Neural progenitor cell (in vitro differentiated cells): ENCODE measurements around the gene TBCK. TPM values are rescaled to one million over a fixed set of nuclear protein-coding genes. Genes with fewer than 3 reads are reported as not detected.

Experiments used
- DNase-seq: peaks from one replicate; pipeline ENCODE4 v3.0.0-alpha.2; 2016; ENCODE audit warnings: low spot score
- H2AFZ ChIP-seq: fragments of 200-600 bp; sonication (generic); replicated peaks from 2 replicates; pipeline ENCODE4 v1.6.1; 2016; ENCODE audit warnings: antibody characterized with exemption
- H3F3A ChIP-seq: fragments of 200-600 bp; sonication (generic); 2 replicates; pipeline ENCODE4 v1.6.1; 2016; ENCODE audit warnings: antibody characterized with exemption, low read depth
- H3K27ac ChIP-seq: fragments of 200-600 bp; sonication (generic); 2 replicates; pipeline ENCODE4 v1.5.1; 2016; ENCODE audit warnings: mild to moderate bottlenecking
- H3K27me3 ChIP-seq: fragments of 200-600 bp; sonication (generic); 2 replicates; pipeline ENCODE4 v1.6.1; 2016; ENCODE audit warnings: mild to moderate bottlenecking, moderate library complexity
- H3K36me3 ChIP-seq: fragments of 200-600 bp; sonication (generic); 2 replicates; pipeline ENCODE4 v1.5.1; 2016
- H3K4me1 ChIP-seq: fragments of 200-600 bp; sonication (generic); 2 replicates; pipeline ENCODE4 v1.6.1; 2016; ENCODE audit warnings: mixed run types
- H3K4me2 ChIP-seq: fragments of 200-600 bp; sonication (generic); 2 replicates; pipeline ENCODE4 v1.6.1; 2016
- H3K4me3 ChIP-seq: fragments of 200-600 bp; sonication (generic); 2 replicates; pipeline ENCODE4 v1.5.1; 2016
- H3K79me2 ChIP-seq: fragments of 200-600 bp; sonication (generic); 2 replicates; pipeline ENCODE4 v1.6.1; 2016; ENCODE audit warnings: low read depth
- H3K9ac ChIP-seq: fragments of 200-600 bp; sonication (generic); 2 replicates; pipeline ENCODE4 v1.6.1; 2016
- H3K9me3 ChIP-seq: fragments of 200-600 bp; sonication (generic); 2 replicates; pipeline ENCODE4 v1.5.1; 2016; ENCODE audit warnings: low read depth
- H4K20me1 ChIP-seq: fragments of 200-600 bp; sonication (generic); 2 replicates; pipeline ENCODE4 v1.6.1; 2016; ENCODE audit warnings: low read depth
- H3K27ac Mint-ChIP-seq: 3 replicates; pipeline ENCODE4 v1.8.0; 2021; ENCODE audit warnings: mixed read lengths
- H3K27me3 Mint-ChIP-seq: 2 replicates; pipeline ENCODE4 v1.8.0; 2022; ENCODE audit warnings: low read depth, mild to moderate bottlenecking, inconsistent platforms, moderate library complexity, mixed read lengths; ENCODE audit not compliant: insufficient read depth
- H3K36me3 Mint-ChIP-seq: 3 replicates; pipeline ENCODE4 v1.8.0; 2021; ENCODE audit warnings: mixed read lengths
- H3K4me1 Mint-ChIP-seq: 3 replicates; pipeline ENCODE4 v1.8.0; 2021; ENCODE audit warnings: mixed read lengths
- H3K4me3 Mint-ChIP-seq: 3 replicates; pipeline ENCODE4 v1.8.0; 2021; ENCODE audit warnings: mild to moderate bottlenecking, moderate library complexity, mixed read lengths
- H3K9me3 Mint-ChIP-seq: 3 replicates; pipeline ENCODE4 v1.8.0; 2020; ENCODE audit warnings: mixed read lengths
- EZH2 ChIP-seq: fragments of 200-600 bp; sonication (generic); IDR thresholded peaks from 2 replicates; pipeline ENCODE4 v1.6.1; 2017; ENCODE audit warnings: antibody characterized with exemption, mild to moderate bottlenecking, moderate library complexity
- EZH2phosphoT487 ChIP-seq: fragments of 200-600 bp; sonication (generic); IDR thresholded peaks from 2 replicates; pipeline ENCODE4 v1.6.1; 2017; ENCODE audit warnings: antibody characterized with exemption
- total RNA-seq: library from RNA; depleted of rRNA; stranded (reverse); fragments of >200 nt; gene quantifications from 2 replicates; pipeline ENCODE4 v1.2.3, GENCODE V29; 2015; ENCODE audit warnings: low replicate concordance
- TF ChIP-seq, protein P1 (sequence below): fragments of 200-600 bp; sonication (generic); IDR thresholded peaks from 2 replicates; pipeline ENCODE4 v1.5.1; 2017; ENCODE audit warnings: antibody characterized with exemption, mild to moderate bottlenecking

TBCK gene
- total RNA-seq, 1 donor from 2014 or later = 69.8 TPM

DNA sequence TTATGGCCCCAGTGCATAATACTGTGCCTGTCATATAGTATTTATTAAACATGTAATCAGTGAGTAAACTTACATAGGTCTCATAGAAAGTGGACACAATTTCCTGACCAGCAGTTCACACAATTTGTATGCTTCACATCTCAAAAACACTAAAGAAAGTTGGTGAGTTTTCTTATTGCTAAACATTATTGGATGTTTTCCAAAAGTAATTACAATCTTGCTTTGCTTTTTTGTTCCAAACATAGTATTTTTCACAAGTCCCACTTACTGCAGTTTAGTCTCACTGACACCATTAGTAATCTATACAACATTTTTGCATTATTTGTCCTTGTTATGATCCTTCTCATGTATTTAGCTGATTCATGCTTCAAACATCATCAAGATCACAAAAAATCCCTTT, 132.5 kb downstream of the TBCK start:
- Mint-ChIP-seq H3K36me3 (peaks cover 26% of the 10 kb centered on the region), H3K27ac (no peak overlapping the region)
- no peak overlapping the region for H3K4me2 ChIP-seq

DNA sequence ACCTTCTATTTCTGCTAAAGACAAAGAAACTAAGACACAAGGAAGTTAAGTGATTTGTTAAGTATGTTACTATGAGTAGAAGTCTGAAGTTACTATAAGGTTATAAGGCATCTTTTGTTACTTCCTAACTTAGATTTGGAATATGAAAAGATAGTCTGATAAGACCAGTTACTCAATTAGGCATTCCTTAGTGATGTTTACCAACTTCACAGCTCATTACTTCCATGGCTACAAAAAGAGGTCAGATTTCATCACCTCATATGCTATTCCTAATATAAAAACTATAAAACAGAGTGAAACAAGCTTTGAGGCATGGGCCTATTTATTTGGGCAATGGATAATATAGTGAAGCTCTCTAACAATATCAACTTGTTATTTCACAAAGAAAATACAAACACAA, 143.1 kb downstream of the TBCK start:
- Histone ChIP-seq H3K27ac (no peak overlapping the region), H3K27me3 (no peaks in the 10 kb centered on the region), H4K20me1 (no peaks in the 10 kb centered on the region), H3K4me1 (no peaks in the 10 kb centered on the region), H3K9ac (no peak overlapping the region), H3K4me3 (no peak overlapping the region), H3K36me3 (peaks cover 3% of the 10 kb centered on the region), H3K79me2 (no peaks in the 10 kb centered on the region), H3K9me3 (no peaks in the 10 kb centered on the region), H2AFZ (no peak overlapping the region), H3F3A (no peaks in the 10 kb centered on the region), H3K4me2 (no peak overlapping the region)
- no peaks in the 10 kb centered on the region for H3K27me3 Mint-ChIP-seq
- no peak overlapping the region for H3K4me3 Mint-ChIP-seq
- peaks cover 12% of the 10 kb centered on the region for H3K36me3 Mint-ChIP-seq
- peaks cover 2% of the 10 kb centered on the region for H3K9me3 Mint-ChIP-seq
- TF ChIP-seq, protein P1, sequence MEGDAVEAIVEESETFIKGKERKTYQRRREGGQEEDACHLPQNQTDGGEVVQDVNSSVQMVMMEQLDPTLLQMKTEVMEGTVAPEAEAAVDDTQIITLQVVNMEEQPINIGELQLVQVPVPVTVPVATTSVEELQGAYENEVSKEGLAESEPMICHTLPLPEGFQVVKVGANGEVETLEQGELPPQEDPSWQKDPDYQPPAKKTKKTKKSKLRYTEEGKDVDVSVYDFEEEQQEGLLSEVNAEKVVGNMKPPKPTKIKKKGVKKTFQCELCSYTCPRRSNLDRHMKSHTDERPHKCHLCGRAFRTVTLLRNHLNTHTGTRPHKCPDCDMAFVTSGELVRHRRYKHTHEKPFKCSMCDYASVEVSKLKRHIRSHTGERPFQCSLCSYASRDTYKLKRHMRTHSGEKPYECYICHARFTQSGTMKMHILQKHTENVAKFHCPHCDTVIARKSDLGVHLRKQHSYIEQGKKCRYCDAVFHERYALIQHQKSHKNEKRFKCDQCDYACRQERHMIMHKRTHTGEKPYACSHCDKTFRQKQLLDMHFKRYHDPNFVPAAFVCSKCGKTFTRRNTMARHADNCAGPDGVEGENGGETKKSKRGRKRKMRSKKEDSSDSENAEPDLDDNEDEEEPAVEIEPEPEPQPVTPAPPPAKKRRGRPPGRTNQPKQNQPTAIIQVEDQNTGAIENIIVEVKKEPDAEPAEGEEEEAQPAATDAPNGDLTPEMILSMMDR = no peak
- TF ChIP-seq EZH2 (no peak), EZH2phosphoT487 (no peak)
- no peaks in the 10 kb centered on the region for H3K4me1 Mint-ChIP-seq
- H3K27ac Mint-ChIP-seq = no peak overlapping the region
- no peak for DNase-seq

More for the DNA sequence above, 132.5 kb downstream of the TBCK start:
- TF ChIP-seq, protein P1 = no peak
- TF ChIP-seq EZH2phosphoT487 (no peak), EZH2 (no peak)
- H3K36me3 ChIP-seq = no peaks in the 10 kb centered on the region
- no peaks in the 10 kb centered on the region for H3K4me1 ChIP-seq
- H3K4me3 Mint-ChIP-seq = no peak overlapping the region
- H4K20me1 ChIP-seq = no peaks in the 10 kb centered on the region
- no peak for DNase-seq
- H3K27me3 Mint-ChIP-seq = no peaks in the 10 kb centered on the region
- H2AFZ ChIP-seq = no peak overlapping the region
- H3K4me3 ChIP-seq = no peak overlapping the region
- no peaks in the 10 kb centered on the region for H3K79me2 ChIP-seq
- H3K9me3 Mint-ChIP-seq = peaks cover 8% of the 10 kb centered on the region
- peaks cover 5% of the 10 kb centered on the region for H3K9me3 ChIP-seq
- no peak overlapping the region for H3K9ac ChIP-seq
- H3K27ac ChIP-seq = no peak overlapping the region
- no peaks in the 10 kb centered on the region for H3K4me1 Mint-ChIP-seq
- no peaks in the 10 kb centered on the region for H3F3A ChIP-seq
- no peaks in the 10 kb centered on the region for H3K27me3 ChIP-seq

DNA sequence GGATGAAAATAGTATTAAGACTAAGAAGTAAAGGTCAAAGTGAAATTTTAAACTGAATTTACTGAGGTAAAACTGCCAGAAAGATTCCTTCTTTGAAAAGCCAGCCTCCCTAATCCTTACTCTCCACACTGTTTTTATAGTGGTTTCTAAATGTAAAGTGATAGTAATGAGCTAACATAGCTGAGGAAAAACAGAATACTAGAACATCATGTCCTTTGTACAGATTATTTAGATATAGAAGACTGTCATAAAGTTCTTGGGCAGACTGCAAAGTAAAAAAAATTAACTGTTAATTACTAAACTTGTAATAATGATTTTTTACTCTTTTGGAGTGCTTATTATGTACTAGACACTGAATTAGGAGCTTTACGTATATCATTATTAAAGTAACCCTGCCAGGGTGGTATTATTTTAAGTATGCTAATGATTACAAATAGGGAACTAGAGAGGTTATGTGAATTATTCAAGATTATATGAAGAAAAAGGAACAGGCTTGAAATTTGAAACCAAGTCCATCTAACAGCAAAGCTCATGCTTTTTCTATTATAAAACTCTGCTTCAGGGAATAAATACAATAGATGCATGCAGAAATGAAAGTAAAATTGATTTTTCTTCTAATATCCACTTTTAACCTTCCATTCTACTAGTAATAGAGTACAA, 150.5 kb downstream of the TBCK start:
- H3K9me3 ChIP-seq = no peaks in the 10 kb centered on the region
- no peaks in the 10 kb centered on the region for H4K20me1 ChIP-seq
- DNase-seq = no peak
- no peak overlapping the region for H3K27ac ChIP-seq
- peaks cover 3% of the 10 kb centered on the region for H3K36me3 ChIP-seq
- no peaks in the 10 kb centered on the region for H3K4me1 ChIP-seq
- Mint-ChIP-seq H3K4me1 (no peaks in the 10 kb centered on the region), H3K27me3 (no peaks in the 10 kb centered on the region), H3K36me3 (peaks cover 30% of the 10 kb centered on the region), H3K9me3 (peaks cover 9% of the 10 kb centered on the region), H3K27ac (no peak overlapping the region), H3K4me3 (no peak overlapping the region)
- H2AFZ ChIP-seq = no peak overlapping the region
- TF ChIP-seq EZH2phosphoT487 (no peak), EZH2 (no peak)
- TF ChIP-seq, protein P1 = no peak
- no peak overlapping the region for H3K4me3 ChIP-seq
- H3K4me2 ChIP-seq = no peak overlapping the region
- H3K9ac ChIP-seq = no peak overlapping the region
- no peaks in the 10 kb centered on the region for H3K27me3 ChIP-seq
- no peaks in the 10 kb centered on the region for H3K79me2 ChIP-seq
- no peaks in the 10 kb centered on the region for H3F3A ChIP-seq
